PC-9 (cell line): ENCODE measurements around the gene UVSSA. TPM values are rescaled to one million over a fixed set of nuclear protein-coding genes. Genes with fewer than 3 reads are reported as not detected.

Source experiments
- BruUV-seq: library from RNA; stranded (reverse); fragments of 400-500 nt; replicated peaks from 2 replicates; lab custom pipeline; 2021; lab: Mats Ljungman, UMichigan
- CTCF ChIA-PET: fragments of 300-600 bp; sonication (Branson Sonifier 250); formaldehyde crosslinking; loops from one replicate; lab custom pipeline; 2022; ENCODE audit warnings: antibody characterized with exemption; lab: Charles Lee
- POLR2A ChIA-PET: fragments of 300-600 bp; sonication (Branson Sonifier 250); formaldehyde crosslinking; loops from one replicate; lab custom pipeline; 2022; ENCODE audit warnings: antibody characterized with exemption; ENCODE audit not compliant: unreplicated experiment; lab: Charles Lee
- DNase-seq, 2 experiments: peaks; one replicate each; pipeline versions ENCODE4 v3.0.0 to v3.0.0-alpha.2; 2015 to 2022; ENCODE audit warnings: mixed read lengths in 1 of 2
- H2AFZ ChIP-seq: fragments of 200-600 bp; sonication (generic); 2 replicates; pipeline ENCODE4 v1.8.1; 2017; ENCODE audit warnings: antibody characterized with exemption
- H3F3A ChIP-seq: fragments of 200-600 bp; sonication (generic); 2 replicates; pipeline ENCODE4 v1.8.1; 2017; ENCODE audit warnings: antibody characterized with exemption, mild to moderate bottlenecking, low read depth; ENCODE audit not compliant: insufficient read depth
- H3K27ac ChIP-seq: fragments of 200-600 bp; sonication (generic); 2 replicates; pipeline ENCODE4 v1.6.1; 2016; ENCODE audit warnings: mixed run types
- H3K27me3 ChIP-seq: fragments of 200-600 bp; sonication (generic); 2 replicates; pipeline ENCODE4 v1.6.1; 2016; ENCODE audit warnings: low read depth, mixed run types; ENCODE audit not compliant: insufficient read depth
- H3K36me3 ChIP-seq: fragments of 200-600 bp; sonication (generic); 2 replicates; pipeline ENCODE4 v1.6.1; 2016; ENCODE audit warnings: low read depth, mixed run types
- H3K4me1 ChIP-seq: fragments of 200-600 bp; sonication (generic); replicated peaks from 2 replicates; pipeline ENCODE4 v1.6.1; 2016; ENCODE audit warnings: mixed run types; ENCODE audit not compliant: insufficient read depth
- H3K4me2 ChIP-seq: fragments of 200-600 bp; sonication (generic); 2 replicates; pipeline ENCODE4 v1.6.1; 2017; ENCODE audit warnings: mixed run types
- H3K4me3 ChIP-seq: fragments of 200-600 bp; sonication (generic); 2 replicates; pipeline ENCODE4 v1.6.1; 2016; ENCODE audit warnings: mixed run types
- H3K79me2 ChIP-seq: fragments of 200-600 bp; sonication (generic); 2 replicates; pipeline ENCODE4 v1.6.1; 2017; ENCODE audit warnings: low read depth, mixed run types
- H3K9me2 ChIP-seq: fragments of 200-600 bp; sonication (generic); 2 replicates; pipeline ENCODE4 v1.8.1; 2017; ENCODE audit warnings: mild to moderate bottlenecking; ENCODE audit not compliant: insufficient read depth
- H3K9me3 ChIP-seq: fragments of 200-600 bp; sonication (generic); 2 replicates; pipeline ENCODE4 v1.8.1; 2016; ENCODE audit warnings: low read depth; ENCODE audit not compliant: insufficient read depth
- H4K20me1 ChIP-seq: fragments of 200-600 bp; sonication (generic); 2 replicates; pipeline ENCODE4 v1.8.1; 2017; ENCODE audit not compliant: insufficient read depth
- EZH2 ChIP-seq: fragments of 200-600 bp; sonication (generic); IDR thresholded peaks from 2 replicates; pipeline ENCODE4 v1.8.0; 2017; ENCODE audit warnings: antibody characterized with exemption, low read depth
- intact Hi-C: fragments of 100-400 bp; cut with micrococcal nuclease; formaldehyde crosslinking; loops from one replicate; pipeline ENCODE4 v1.10.0; 2022; ENCODE audit not compliant: unreplicated experiment
- total RNA-seq: library from RNA; stranded (reverse); gene quantifications from 2 replicates; pipeline ENCODE4 v1.2.3, GENCODE V29; 2021
- TF ChIP-seq, protein P1 (sequence below): fragments of 200-600 bp; sonication (generic); conservative IDR thresholded peaks from 2 replicates; pipeline ENCODE4 v1.6.1; 2017; ENCODE audit warnings: mixed run types, antibody characterized with exemption, mild to moderate bottlenecking, moderate library complexity

The UVSSA gene
- total RNA-seq, 1 experiment from 2014 or later, result 24.3 TPM

DNA sequence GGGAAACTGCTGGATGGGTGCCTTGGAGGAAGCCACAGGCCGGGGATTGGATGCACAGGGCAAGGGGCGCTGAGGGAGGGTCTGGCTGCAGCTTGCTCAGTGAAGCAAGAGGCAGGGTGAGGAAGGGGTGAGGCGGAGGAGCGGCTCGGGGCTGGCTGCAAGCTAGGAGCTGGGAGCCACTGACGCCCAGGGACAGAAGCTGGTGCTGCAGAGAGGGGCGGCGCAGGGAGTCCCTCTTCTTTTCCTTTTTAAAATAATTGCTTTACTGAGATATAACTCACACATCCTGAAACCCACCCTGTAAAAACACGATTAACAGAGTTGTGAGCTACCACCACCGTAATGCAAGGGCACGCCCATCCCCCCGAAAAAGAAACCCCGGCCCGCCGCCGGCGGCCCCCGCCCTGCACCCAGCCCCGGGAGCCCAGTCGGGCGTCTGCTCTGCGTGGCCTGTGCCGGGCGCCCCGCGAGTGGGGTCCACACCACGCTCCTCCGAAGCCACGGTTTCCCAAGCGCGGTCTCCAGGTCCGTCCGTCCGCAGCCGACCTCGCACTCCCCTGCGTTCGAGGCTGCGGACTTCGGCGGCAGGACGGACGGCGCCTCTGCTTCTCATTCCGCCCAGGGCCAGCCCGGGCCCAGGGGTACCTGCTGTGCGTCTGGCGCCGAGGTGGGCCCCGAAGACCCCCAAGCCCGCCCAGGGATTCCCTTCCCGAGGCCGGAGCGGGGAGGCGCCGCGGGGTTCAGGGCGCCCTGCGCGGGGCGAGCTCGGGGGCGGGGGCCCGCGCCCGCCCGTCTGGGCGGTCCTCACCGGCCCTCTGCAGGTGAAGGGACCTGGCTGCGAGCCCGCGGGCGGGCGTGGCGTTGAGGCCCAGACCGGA lies 866 bp upstream of the UVSSA start:
- H3F3A ChIP-seq, result peaks cover 44% of the 10 kb centered on the region
- no peak for TF ChIP-seq EZH2
- TF ChIP-seq, protein P1, sequence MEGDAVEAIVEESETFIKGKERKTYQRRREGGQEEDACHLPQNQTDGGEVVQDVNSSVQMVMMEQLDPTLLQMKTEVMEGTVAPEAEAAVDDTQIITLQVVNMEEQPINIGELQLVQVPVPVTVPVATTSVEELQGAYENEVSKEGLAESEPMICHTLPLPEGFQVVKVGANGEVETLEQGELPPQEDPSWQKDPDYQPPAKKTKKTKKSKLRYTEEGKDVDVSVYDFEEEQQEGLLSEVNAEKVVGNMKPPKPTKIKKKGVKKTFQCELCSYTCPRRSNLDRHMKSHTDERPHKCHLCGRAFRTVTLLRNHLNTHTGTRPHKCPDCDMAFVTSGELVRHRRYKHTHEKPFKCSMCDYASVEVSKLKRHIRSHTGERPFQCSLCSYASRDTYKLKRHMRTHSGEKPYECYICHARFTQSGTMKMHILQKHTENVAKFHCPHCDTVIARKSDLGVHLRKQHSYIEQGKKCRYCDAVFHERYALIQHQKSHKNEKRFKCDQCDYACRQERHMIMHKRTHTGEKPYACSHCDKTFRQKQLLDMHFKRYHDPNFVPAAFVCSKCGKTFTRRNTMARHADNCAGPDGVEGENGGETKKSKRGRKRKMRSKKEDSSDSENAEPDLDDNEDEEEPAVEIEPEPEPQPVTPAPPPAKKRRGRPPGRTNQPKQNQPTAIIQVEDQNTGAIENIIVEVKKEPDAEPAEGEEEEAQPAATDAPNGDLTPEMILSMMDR, result no peak
- ChIA-PET POLR2A (interaction anchor here (0.5 to 1.0 kb wide), 11 partner anchors 16 to 673 kb away, joined by 3 to 13 read pairs (median 3); partner anchors contain the start of genes GAK and TMEM175), CTCF (interaction anchor here (0.6 kb wide), 2 partner anchors 307 to 1095 kb away, joined by 4 read pairs; no protein-coding TSS in a partner anchor)
- no peaks in the 10 kb centered on the region; the same call in 1 of the 2 replicates for H4K20me1 ChIP-seq
- H3K4me3 ChIP-seq, result peak overlapping the region; percentile 93
- BruUV-seq, result TSS peak; percentile 46
- H3K36me3 ChIP-seq, result no peaks in the 10 kb centered on the region; the same call in 1 of the 2 replicates
- no peaks in the 10 kb centered on the region for H3K9me2 ChIP-seq
- peaks cover 30% of the 10 kb centered on the region for H3K4me1 ChIP-seq
- no peaks in the 10 kb centered on the region for H3K9me3 ChIP-seq
- intact Hi-C loops, result loop anchor here (1.0 to 10.0 kb wide), 8 partner anchors 16 to 1104 kb away; partner anchors contain the start of genes FGFRL1, TACC3 and TMEM129
- peaks cover 16% of the 10 kb centered on the region; the same call in 1 of the 2 replicates for H3K79me2 ChIP-seq
- H3K27ac ChIP-seq, result peak overlapping the region; percentile 46; the same call in 1 of the 2 replicates
- H2AFZ ChIP-seq, result peak overlapping the region; percentile 86
- H3K27me3 ChIP-seq, result no peaks in the 10 kb centered on the region
- DNase-seq, result peak in 1 of 2 experiments; percentile 37
- H3K4me2 ChIP-seq, result peak overlapping the region; percentile 98

DNA sequence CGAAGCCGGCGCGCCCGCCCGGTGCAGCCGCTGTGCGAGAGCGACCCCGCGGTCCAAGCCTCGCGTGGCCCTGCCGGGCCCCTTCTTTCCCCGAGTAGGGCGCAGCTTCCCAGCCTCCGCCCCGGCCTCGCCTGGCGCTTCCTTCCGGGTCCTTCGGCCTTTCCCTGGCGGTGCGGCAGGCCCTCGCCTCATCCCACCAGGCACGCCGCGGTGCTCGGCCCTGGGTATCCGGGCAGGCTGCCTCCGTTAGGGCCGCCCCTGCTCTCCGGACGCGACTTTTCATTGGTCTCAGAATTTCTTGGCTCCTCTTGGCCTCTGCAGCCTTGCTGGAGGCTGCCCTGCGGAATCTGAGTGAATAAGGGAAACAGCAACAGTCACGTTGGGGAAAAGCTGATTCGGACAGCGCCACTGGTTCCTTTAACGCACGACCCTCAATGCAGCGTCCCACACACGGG lies 429 bp downstream of the UVSSA start:
- Histone ChIP-seq H3K4me2 (peak overlapping the region; percentile 100), H3K4me3 (peak overlapping the region; percentile 84), H4K20me1 (peaks cover 5% of the 10 kb centered on the region; the same call in 1 of the 2 replicates), H3K27ac (peak overlapping the region; percentile 73), H3F3A (peaks cover 37% of the 10 kb centered on the region), H2AFZ (peak overlapping the region; percentile 79), H3K79me2 (peaks cover 16% of the 10 kb centered on the region; the same call in 1 of the 2 replicates), H3K9me3 (no peaks in the 10 kb centered on the region), H3K27me3 (no peaks in the 10 kb centered on the region), H3K4me1 (peaks cover 30% of the 10 kb centered on the region), H3K36me3 (no peaks in the 10 kb centered on the region), H3K9me2 (no peaks in the 10 kb centered on the region)
- intact Hi-C loops, result loop anchor here (2.0 to 10.0 kb wide), 5 partner anchors 217 to 1105 kb away; partner anchors contain the start of genes FGFRL1, TACC3 and TMEM129
- peak; percentile 69 to 72 for DNase-seq
- no TSS peak for BruUV-seq
- no peak for TF ChIP-seq EZH2
- TF ChIP-seq, protein P1, result 0 out of 2 replicates have a peak, but pooled peaks have one; percentile 14
- ChIA-PET POLR2A (interaction anchor here (0.9 to 1.0 kb wide), 3 partner anchors 18 to 170 kb away, joined by 4 to 13 read pairs (median 11); no protein-coding TSS in a partner anchor), CTCF (interaction anchor here (0.7 kb wide), 1 partner anchor 364 kb away, joined by 3 read pairs; the partner anchor contains the start of gene SLBP)

DNA sequence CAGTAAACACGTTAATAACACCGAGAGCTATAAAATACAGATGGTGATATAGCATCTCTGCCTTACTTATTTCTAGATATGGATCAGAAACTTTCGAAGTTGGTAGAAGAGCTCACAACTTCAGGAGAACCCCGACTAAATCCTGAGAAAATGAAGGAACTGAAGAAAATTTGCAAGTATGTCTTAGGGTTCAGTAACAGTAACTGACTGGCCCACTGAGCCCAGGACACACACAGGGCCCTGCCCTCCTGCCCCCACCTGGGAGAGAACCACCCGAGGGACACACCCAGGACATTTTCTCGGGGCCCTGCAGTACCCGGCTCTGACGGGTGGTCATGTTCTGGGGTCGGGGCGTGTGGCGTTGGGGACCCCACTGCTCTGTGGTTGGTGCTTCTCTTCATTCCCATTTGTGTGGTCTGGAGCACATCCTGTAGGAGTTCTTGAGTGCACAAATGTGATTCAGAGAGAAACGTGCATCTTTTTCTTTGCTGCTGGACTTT lies 1.1 kb downstream of the UVSSA start:
- peaks cover 16% of the 10 kb centered on the region; the same call in 1 of the 2 replicates for H3K79me2 ChIP-seq
- H3K4me1 ChIP-seq, result peaks cover 30% of the 10 kb centered on the region
- H3K4me2 ChIP-seq, result peak overlapping the region; percentile 100
- no peaks in the 10 kb centered on the region for H3K9me2 ChIP-seq
- H3K27me3 ChIP-seq, result no peaks in the 10 kb centered on the region
- H4K20me1 ChIP-seq, result peaks cover 8% of the 10 kb centered on the region; the same call in 1 of the 2 replicates
- ChIA-PET CTCF (no interaction called here), POLR2A (no interaction called here)
- no peak for DNase-seq
- peak overlapping the region; percentile 84 for H3K4me3 ChIP-seq
- H3F3A ChIP-seq, result peaks cover 37% of the 10 kb centered on the region
- TF ChIP-seq EZH2, result no peak
- TF ChIP-seq, protein P1, result 0 out of 2 replicates have a peak, but pooled peaks have one; percentile 5
- intact Hi-C loops, result loop anchor here (5.0 to 10.0 kb wide), 3 partner anchors 336 to 1106 kb away; partner anchors contain the start of genes FGFRL1, TACC3 and TMEM129
- no peaks in the 10 kb centered on the region for H3K36me3 ChIP-seq
- BruUV-seq, result TSS peak; percentile 69
- peak overlapping the region; percentile 73 for H3K27ac ChIP-seq
- H3K9me3 ChIP-seq, result no peaks in the 10 kb centered on the region
- peak overlapping the region; percentile 79 for H2AFZ ChIP-seq
